GM19238 (cell line): ENCODE results near the gene PCGF3.
A peak's percentile ranks its signal among the peaks of the same experiment; 100 is the strongest.

ENCODE experiments used
- DNase-seq: peaks from one replicate; pipeline ENCODE4 v3.0.0; 2011; ENCODE audit warnings: low spot score; ENCODE audit not compliant: insufficient read length

Gene PCGF3

GRCh38 chr4:705278-706082 lies at the start of gene PCGF3:
PCGF3 (plus strand) TSS chr4:705832; CDS start chr4:733681, 27,849 bp downstream.
- DNase-seq: peak; percentile 99

GRCh38 chr4:656436-657337 lies 48.9 kb upstream of the PCGF3 start:
- no peak for DNase-seq

GRCh38 chr4:657338-657833 lies 48.2 kb upstream of the PCGF3 start:
- DNase-seq: no peak

- no peak for DNase-seq
These were observed 47.6 kb upstream of the PCGF3 start for GRCh38 chr4:657834-658667.

GRCh38 chr4:658681-659667 lies 46.7 kb upstream of the PCGF3 start:
- no peak for DNase-seq

- no peak for DNase-seq
These were observed 45.8 kb upstream of the PCGF3 start for GRCh38 chr4:659851-660250.

GRCh38 chr4:660401-660800 lies 45.2 kb upstream of the PCGF3 start:
- DNase-seq: no peak

- DNase-seq: no peak
These were observed 44.4 kb upstream of the PCGF3 start for GRCh38 chr4:661231-661630.

- no peak for DNase-seq
These were observed 43.5 kb upstream of the PCGF3 start for GRCh38 chr4:661881-662761.

GRCh38 chr4:663046-663437 lies 42.6 kb upstream of the PCGF3 start:
- no peak for DNase-seq

- peak; percentile 78 for DNase-seq
These were observed 41.9 kb upstream of the PCGF3 start for GRCh38 chr4:663438-664428.

- DNase-seq: no peak
These were observed 40.9 kb upstream of the PCGF3 start for GRCh38 chr4:664713-665231.

- DNase-seq: no peak
These were observed 40.3 kb upstream of the PCGF3 start for GRCh38 chr4:665381-665750.

GRCh38 chr4:665751-666435 lies 39.7 kb upstream of the PCGF3 start:
- no peak for DNase-seq

GRCh38 chr4:666436-666810 lies 39.2 kb upstream of the PCGF3 start:
- DNase-seq: no peak

- DNase-seq: no peak
These were observed 38.6 kb upstream of the PCGF3 start for GRCh38 chr4:666822-667544.

GRCh38 chr4:667545-667925 lies 38.1 kb upstream of the PCGF3 start:
- no peak for DNase-seq
